HuH-7 (cell line): Measurements from ENCODE around the gene FRMD7.
"Not testable (repeated sequence)": the region's sequence is repeated elsewhere in the genome, so short reads cannot be mapped to it uniquely, and the experiment has no call there.

Source experiments
- DNase-seq: peaks from one replicate; pipeline ENCODE4 v3.0.0; 2011; ENCODE audit warnings: low spot score

FRMD7 gene

GRCh38 chrX:132092439-132093065 is 35.3 kb downstream of the FRMD7 start:
- peak; percentile 20 for DNase-seq

GRCh38 chrX:132090403-132091159 is 37.2 kb downstream of the FRMD7 start:
- no peak for DNase-seq

GRCh38 chrX:132088864-132089263 is 39.0 kb downstream of the FRMD7 start:
- DNase-seq: no peak

- no peak for DNase-seq
Measured at GRCh38 chrX:132086672-132087071, 41.1 kb downstream of the FRMD7 start.

- DNase-seq: no peak
Measured at GRCh38 chrX:132085786-132086185, 42.0 kb downstream of the FRMD7 start.

GRCh38 chrX:132077912-132078311 is 49.9 kb downstream of the FRMD7 start:
- DNase-seq: no peak

GRCh38 chrX:132077414-132077813 is 50.4 kb downstream of the FRMD7 start:
- no peak for DNase-seq

GRCh38 chrX:132071254-132071653 is 56.6 kb downstream of the FRMD7 start:
- DNase-seq: peak; percentile 7

- DNase-seq: no peak
Measured at GRCh38 chrX:132068405-132068804, 59.4 kb downstream of the FRMD7 start.

- no peak for DNase-seq
Measured at GRCh38 chrX:132063862-132064261, 64.0 kb downstream of the FRMD7 start.

GRCh38 chrX:132063334-132063733 is 64.5 kb downstream of the FRMD7 start:
- DNase-seq: no peak

GRCh38 chrX:132059973-132060540 is 67.8 kb downstream of the FRMD7 start:
- DNase-seq: no peak

GRCh38 chrX:132058975-132059374 is 68.8 kb downstream of the FRMD7 start:
- DNase-seq: no peak

GRCh38 chrX:132058050-132058449 is 69.8 kb downstream of the FRMD7 start:
- DNase-seq: no peak

- DNase-seq: not testable (repeated sequence)
Measured at GRCh38 chrX:132051778-132052177, 76.0 kb downstream of the FRMD7 start.

GRCh38 chrX:132046533-132046932 is 81.3 kb downstream of the FRMD7 start:
- DNase-seq: no peak

GRCh38 chrX:132045456-132045855 is 82.4 kb downstream of the FRMD7 start:
- DNase-seq: no peak

- DNase-seq: no peak
Measured at GRCh38 chrX:132044953-132045352, 82.9 kb downstream of the FRMD7 start.

- DNase-seq: no peak
Measured at GRCh38 chrX:132043977-132044376, 83.8 kb downstream of the FRMD7 start.

- no peak for DNase-seq
Measured at GRCh38 chrX:132041015-132041414, 86.8 kb downstream of the FRMD7 start.

- DNase-seq: no peak
Measured at GRCh38 chrX:132040066-132040465, 87.8 kb downstream of the FRMD7 start.

GRCh38 chrX:132037479-132037993 is 90.3 kb downstream of the FRMD7 start:
- no peak for DNase-seq

GRCh38 chrX:132034648-132035047 is 93.2 kb downstream of the FRMD7 start:
- DNase-seq: no peak
